Left cardiac atrium (tissue), 4 donors: ENCODE results near the gene CBR1. TPM values are rescaled to one million over a fixed set of nuclear protein-coding genes. Genes with fewer than 3 reads are reported as not detected.

Source experiments
- ATAC-seq, 2 donors: fragments of 200-7000 bp; cut with Tn5 transposase; one replicate each; pipeline ENCODE4 v1.9.1; 2020; ENCODE audit warnings: mild to moderate bottlenecking in 2 of 2, moderate library complexity in 2 of 2
- DNase-seq: peaks from one replicate; pipeline ENCODE4 v3.0.0-alpha.2; 2020
- intact Hi-C, 2 donors: fragments of 100-400 bp; cut with DNase I; formaldehyde crosslinking; loops; one replicate each; pipeline versions ENCODE4 v1.14.1 to v1.15.1; 2022 to 2023
- total RNA-seq, 2 donors: library from RNA; stranded (reverse); fragmentation: NEBNext Ultra II Directional; extraction: Animal tissue kit (Norgen Biotek cat#: 25700); gene quantifications; one replicate each; pipeline ENCODE4 v1.2.1, GENCODE V29; 2021
- donor health status: DM: no; HTN: yes; CAD: no.
- donor health status: DM: no; HTN: yes; CAD: no; lungs with severe emphysema.
- donor health status: DM: yes; HTN: yes; CAD: no.
- donor health status: Dilated cardiomyopathy.

The CBR1 gene
- total RNA-seq, 2 donors from 2014 or later: 25.3 to 34.8 TPM

DNA sequence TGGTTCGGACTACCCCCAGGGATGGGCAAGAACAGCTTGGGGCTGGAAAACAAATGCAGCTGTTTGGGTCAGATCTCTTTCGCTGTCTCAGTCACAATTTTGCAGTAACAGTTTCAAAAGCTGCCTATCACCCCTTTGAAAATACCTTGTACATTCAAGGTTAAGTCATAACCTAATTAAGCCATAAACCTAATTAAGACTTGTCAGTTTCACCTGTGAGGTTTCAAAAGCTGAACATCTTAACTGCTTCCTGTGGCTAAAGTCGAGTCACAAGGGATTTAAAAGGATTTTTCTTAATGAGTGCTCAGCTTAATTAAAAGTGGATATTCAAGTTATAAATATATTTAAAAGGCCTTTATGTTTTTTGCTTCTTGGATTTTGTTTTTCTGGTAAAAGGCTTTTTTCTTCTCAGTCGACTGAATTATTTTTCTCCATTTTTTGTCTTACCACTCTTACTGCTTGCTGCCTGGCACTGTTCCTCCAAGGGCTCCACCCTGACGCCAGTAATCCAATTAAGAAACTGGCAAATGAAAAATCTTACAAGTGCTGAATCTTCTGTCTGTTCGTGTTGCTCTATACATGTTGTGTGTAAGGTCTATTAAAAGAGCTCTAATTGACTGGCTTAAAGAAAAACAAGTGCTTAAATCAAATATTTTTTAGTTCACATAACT is 31.3 kb downstream of the CBR1 start:
- ATAC-seq (no peak), DNase-seq (no peak)
- intact Hi-C loops: no loop called here

DNA sequence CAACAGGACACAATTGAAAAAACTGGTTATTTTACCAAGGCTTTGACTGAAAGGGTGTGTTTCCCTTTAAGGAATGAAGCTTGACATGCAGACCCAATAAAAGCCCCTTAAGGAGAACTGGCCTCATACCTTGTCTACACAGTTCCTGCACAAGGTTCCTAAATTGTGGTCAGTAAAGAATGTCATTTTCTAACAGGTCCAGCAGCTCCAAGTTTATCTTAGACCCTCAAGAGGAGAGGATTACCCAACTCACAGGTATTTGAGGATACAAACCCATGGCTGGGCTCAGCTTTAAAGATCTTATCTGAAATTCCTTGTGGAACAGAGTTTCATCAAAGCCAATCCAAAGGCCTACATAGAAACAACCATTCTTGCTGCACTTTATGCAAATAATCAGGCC is 33.6 kb downstream of the CBR1 start:
- ATAC-seq (no peak), DNase-seq (no peak)
- intact Hi-C loops: no loop called here

DNA sequence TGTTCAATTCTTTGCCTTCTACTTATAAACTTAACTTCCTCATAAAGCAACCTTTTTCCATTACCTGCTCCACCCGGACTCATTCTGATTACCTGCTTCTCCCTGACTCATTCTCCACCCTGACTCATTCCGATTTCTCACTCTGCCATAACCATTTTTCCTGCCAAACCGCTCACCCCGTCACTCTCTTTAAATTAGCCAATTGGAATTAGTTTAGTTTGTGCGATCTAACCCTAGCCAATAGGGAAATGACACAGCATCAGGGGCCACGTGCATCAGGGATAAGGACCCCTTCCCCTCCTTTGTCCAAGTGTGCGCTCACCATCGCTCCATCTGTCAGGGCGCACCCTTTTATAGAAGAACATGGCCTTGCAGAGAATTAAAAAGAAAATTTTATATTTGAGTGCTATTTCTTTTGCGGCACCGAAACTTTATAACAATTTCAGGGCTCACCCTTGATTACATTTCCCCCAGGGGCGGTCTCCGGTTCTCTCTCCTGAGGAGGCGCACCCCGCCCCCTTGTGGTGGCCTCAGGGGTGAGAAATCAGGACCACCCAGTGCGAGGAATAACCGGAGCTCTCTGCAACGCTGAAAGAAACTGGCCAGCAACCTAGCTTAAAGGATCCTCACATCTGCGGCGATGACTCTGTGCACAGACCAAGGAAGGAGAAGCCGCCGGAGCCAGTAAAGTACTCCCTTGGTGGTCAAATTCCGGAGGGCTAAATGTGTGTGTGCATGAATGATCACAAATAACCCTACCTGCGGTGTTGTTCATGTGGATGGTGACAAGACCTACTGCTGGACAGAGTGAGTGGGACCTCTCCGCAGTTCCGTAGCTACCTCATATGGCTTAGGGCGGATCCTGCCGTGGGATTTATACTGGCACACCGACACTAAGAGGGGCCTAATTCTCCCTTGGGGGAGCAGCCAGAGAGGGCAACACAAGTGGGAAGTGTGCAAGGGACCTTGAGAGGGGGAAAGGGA is 34.8 kb downstream of the CBR1 start:
- peak; percentile 65 for DNase-seq
- intact Hi-C loops: no loop called here
- ATAC-seq: peak; percentile 47 to 84

DNA sequence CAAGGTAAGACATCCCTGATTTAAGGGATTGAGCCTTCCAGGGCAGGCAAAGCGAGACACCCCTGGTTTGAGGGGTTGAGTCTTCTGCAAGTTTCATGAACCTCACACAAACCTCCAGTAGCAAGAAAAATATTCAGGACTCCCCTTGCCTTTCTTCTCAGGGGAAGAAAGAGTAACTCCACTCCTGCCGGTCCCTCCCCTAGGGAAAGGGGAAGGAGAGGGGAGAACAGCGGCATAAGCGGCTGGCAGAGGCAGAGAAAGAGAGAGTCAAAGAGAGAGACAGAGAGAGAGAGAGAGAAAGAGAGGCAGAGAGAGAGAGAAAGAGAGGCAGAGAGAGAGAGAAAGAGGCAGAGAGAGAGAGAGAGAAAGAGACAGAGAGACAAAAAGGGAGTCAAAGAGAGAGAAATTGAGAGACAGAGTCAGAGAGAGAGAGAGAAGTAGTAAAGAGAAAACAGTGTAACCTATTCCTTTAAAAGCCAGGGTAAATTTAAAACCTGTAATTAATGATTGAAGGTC is 35.6 kb downstream of the CBR1 start:
- no peak for DNase-seq
- intact Hi-C loops: no loop called here
- ATAC-seq: peak in 1 of 2 donors; percentile 30

DNA sequence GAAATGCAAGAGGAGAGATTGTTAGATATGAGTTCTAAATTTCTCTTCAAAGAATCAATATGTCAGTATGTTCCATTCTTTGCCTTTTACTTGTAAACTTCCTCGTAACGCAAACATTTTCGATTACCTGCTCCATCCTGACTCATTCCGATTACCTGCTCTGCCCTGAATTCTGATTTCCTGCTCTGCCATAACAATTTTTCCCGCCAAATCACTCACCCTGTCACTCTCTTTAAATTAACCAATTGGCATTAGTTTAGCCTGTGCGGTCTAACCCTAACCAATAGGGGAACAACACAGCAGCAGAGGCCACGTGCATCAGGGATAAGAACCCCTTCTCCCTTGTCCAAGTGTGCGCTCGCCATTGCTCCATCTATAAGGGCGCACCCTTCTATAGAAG is 40.0 kb downstream of the CBR1 start:
- DNase-seq: no peak
- ATAC-seq: no peak
- intact Hi-C loops: loop anchor here in 1 of 2 donors (5.0 kb wide), 1 partner anchor 38 kb away; the partner anchor contains the start of gene CBR1

DNA sequence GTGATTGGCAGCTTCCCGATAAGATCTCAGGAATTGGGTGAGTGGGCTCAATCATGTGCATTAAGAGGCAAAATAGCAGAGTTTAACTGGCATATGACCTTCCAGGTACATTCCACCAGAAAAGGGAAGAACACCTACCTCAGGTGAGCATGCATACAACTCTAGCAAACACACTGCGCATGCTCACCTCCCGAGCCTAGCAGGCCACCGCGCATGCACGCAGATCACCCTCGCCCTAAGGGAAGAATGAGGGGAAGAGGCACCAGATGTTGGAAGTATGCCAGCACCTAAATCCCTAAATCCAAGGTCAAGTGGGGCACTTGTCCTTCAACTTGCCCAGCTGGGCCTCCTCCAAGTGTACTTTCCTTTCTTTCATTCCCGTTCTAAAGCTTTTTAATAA is 41.4 kb downstream of the CBR1 start:
- ATAC-seq (no peak), DNase-seq (no peak)
- intact Hi-C loops: loop anchor here in 1 of 2 donors (5.0 kb wide), 1 partner anchor 39 kb away; the partner anchor contains the start of gene CBR1

DNA sequence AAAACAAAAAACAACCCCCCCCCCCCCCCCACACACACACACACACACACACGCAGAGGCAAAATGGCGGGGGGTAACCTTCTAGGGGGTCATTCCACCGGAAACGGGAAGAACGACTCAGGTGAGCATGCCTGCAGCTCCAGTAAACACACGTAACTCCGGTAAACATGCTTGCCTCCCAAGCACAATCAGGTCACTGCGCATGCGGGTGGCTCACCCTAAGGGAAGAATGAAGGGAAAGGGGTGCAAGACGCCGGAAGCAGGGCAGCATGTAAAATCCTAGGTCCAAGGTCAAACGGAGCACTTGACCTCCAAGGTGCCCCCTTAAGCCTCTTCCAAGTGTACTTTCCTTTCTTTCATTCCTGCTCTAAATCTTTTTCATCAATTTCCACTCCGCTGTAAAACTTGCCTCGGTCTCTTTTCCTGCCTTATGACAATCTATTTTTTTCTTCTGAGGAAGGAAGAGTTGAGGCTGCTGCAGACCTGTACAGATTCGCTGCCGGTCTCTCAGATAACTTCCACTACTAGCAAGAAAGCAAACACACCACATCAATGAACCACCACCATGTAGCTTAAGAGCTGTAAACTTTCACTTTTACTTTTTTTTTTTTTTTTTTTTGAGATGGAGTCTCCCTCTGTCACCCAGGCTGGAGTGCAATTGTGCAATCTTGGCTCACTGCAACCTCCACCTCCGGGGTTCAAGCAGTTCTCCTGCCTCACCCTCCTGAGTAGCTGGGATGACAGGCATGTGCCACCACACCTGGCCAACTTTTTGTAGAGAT is 44.0 kb downstream of the CBR1 start:
- ATAC-seq: no peak
- DNase-seq: no peak
- intact Hi-C loops: loop anchor here in 1 of 2 donors (5.0 kb wide), 1 partner anchor 42 kb away; the partner anchor contains the start of gene CBR1

DNA sequence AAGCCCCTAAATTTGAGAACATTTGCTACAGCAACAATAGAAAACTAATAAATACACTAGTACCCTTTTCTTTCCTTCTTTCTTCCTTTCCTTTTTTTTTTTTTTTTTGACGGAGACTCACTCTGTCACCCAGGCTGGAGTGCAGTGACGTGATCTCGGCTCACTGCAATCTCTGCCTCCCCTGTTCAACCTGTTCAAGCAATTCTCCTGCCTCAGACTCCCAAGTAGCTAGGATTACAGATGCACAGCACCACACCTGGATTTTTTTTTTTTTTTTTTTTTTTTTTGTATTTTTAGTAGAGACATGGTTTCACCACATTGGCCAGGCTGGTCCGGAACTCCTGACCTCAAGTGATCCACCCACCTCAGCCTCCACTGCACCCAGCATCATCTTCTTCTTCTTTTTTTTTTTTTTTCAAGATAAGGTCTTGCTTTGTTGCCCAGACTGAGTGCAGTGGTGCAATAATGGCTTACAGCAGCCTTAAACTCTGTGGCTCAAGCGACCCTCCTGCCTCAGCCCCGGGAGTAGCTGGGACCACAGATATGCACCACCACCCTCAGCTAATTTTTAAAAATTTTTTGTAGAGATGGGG is 45.4 kb downstream of the CBR1 start:
- no peak for ATAC-seq
- no peak for DNase-seq
- intact Hi-C loops: no loop called here

DNA sequence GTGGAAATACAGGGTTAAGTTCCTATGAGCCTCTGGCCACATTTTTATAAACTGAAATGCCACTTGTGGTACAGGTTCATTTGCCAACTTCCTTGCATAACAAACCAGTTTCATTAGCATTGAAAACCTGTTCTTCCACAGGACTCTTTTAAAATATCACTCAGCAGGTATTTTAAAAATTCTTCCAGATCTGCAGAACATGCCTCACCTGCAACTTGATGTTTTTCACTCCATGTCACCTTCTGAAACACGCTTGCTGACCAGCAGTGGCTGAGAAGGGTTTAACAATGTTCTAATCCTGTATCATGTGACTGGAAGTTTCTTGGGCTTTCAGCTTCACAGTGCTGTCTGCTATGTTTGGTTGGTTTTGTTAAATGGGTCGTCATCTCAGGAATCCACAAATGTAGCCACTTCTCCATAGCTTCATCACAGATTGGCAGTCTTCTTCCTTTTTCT is 47.5 kb downstream of the CBR1 start:
- intact Hi-C loops: no loop called here
- no peak for DNase-seq
- no peak for ATAC-seq

DNA sequence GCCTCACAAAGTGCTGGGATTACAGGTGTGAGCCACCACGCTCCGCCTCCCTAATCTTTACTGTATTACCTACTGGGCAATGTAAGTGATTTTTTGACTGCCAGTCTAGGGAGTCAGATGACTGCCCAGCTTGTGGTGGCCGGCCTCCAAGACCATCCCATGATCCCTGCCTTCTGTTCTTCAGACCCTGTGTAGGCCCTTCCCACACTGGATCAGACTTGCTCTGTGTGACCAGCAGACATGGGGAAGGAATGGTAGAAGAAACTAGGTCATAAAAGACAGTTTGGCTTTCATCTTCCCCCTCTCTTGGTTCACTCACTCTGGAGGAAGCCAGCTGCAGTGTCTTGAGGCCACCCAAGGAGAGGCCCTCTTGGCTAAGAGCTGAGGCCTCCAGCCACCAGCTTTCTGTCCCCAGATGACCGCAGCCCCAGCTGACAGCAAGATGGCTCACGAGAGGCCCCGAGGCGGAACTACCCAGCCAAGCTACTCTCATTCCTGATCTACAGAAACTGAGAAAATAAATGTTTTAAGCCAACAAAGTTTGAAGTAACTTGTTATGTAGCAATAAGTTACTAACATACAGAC is 50.6 kb downstream of the CBR1 start:
- ATAC-seq (peak; percentile 70 to 93), DNase-seq (peak; percentile 44)
- intact Hi-C loops: no loop called here

Other genes starting within 250 kb of the CBR1 start
- gene SETD4, start 9.5 kb upstream of the CBR1 start, total RNA-seq: 10 to 100 TPM; 11.5 TPM
- 1 to 10 TPM; 4.9 to 7.5 TPM for gene CBR3, start 65.1 kb downstream of the CBR1 start, total RNA-seq
- gene DOP1B, start 86.8 kb downstream of the CBR1 start, total RNA-seq: 1 to 10 TPM; 6.5 to 7.0 TPM